ENCODE results near the gene ZNF300. TPM values are rescaled to one million over a fixed set of nuclear protein-coding genes. Genes with fewer than 3 reads are reported as not detected.

Gene ZNF300
- total and polyA plus RNA-seq, 10 of the 15 experiments (the other 5 are each of a cell fraction or from before 2014, with no cell fraction given), result 0.03 to 1.5 (median 0.16) TPM; not detected in 1

DNA sequence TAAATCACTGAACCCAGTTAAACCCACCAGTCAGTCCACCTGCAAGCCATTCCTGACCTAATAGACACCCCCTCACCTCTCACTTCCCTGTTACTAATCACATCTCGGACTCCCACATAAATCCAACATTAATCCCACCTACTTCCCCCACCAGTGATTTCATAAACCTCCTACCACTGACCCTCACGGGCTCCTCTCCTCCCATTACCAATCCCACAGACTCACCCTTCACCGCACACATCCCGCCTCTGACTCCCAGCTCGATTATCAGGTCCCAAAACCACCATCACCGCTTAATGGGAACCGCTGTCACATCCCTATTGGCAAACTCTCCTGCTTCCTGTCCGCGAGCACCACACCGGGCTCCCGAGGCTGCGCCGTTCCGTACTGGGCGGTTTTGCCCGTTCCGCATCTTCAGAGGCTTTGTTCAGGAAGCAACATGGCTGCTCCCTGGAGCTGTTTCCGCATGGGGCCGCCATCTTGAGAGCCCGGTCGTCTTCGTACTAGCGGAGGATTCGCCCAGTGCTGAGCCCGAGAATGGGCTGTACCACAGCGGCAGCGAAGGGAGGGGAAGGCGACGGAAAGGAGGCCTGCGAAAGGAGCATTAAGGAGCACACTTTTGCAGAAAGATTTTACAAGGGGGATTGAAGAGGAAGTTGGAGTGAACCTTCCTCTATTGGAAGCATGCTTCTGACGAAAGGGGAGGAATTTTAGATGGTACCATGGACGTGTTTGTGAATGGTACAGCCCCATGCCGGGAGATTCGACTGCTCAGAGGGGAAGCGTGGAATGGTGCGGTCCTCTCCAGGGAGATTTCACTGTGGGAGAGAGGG lies at the start of gene ZNF300 (continued):
- peak; percentile 98 for TF ChIP-seq MLLT1 (IDR thresholded peaks at IDR 0.05)

DNA sequence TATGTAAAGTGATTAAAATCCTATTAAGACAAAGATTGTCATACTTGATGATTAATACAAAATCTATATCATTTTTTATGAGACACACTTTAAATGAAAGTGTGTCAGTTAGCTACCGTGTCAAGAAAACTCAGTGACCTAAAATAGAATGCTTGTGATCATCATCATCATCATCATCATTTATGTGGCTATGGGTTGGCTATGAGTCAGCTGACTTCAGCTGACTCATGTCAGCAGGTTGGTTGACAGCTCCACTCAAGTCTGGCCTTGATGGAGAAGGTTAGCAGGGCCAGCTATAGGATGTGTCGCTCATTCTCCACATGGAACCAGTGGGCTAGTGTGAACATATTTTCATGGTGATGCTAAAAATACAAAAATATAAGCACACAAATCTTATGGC lies 43.8 kb upstream of the ZNF300 start:
- 17% methylated on average over 2 of the region's 2 CpGs for WGBS (ENCODE audit: insufficient coverage, insufficient replicate concordance, low lambda C conversion rate, missing lambda C conversion rate)
- Histone ChIP-seq H3K4me2 (ENCODE audit: control insufficient read depth, insufficient read depth) (no peak overlapping the region), H3K4me1 (ENCODE audit: control insufficient read depth, insufficient read depth, low read length) (no peaks in the 10 kb centered on the region), H3K9me3 (replicated peaks; ENCODE audit: control insufficient read depth, insufficient read depth, low read length) (peaks cover 8% of the 10 kb centered on the region; the same call in 1 of the 3 replicates), H4K20me1 (ENCODE audit: control insufficient read depth, insufficient read depth) (no peaks in the 10 kb centered on the region), H3K9ac (ENCODE audit: control insufficient read depth, insufficient read depth, low read length) (no peak overlapping the region), H3K27me3 (replicated peaks in 1 of 2; ENCODE audit: control insufficient read depth in 2 of 2, insufficient read depth in 2 of 2, low read length in 1 of 2) (no peaks in the 10 kb centered on the region), H3K27ac (ENCODE audit: control insufficient read depth, insufficient read depth) (no peak overlapping the region), H3K79me2 (ENCODE audit: control insufficient read depth, insufficient read depth, low read length) (no peaks in the 10 kb centered on the region), H3K4me3 (no peak overlapping the region), H3K36me3 (ENCODE audit: control insufficient read depth in 2 of 2, insufficient read depth in 2 of 2, low read length in 1 of 2) (no peaks in the 10 kb centered on the region), H2AFZ (ENCODE audit: control insufficient read depth, low read depth, low read length) (no peak overlapping the region)
- no peak for FAIRE-seq
- ChIA-PET RAD21 (ENCODE audit: unreplicated experiment) (no interaction called here), CTCF (interaction anchor here (0.6 kb wide), 1 partner anchor 53 kb away, joined by 3 read pairs; no protein-coding TSS in a partner anchor), POLR2A (no interaction called here), SMC1A (ENCODE audit: uncharacterized antibody, unreplicated experiment) (interaction anchor here (0.6 to 1.1 kb wide), 2 partner anchors 9 to 391 kb away, joined by 3 to 5 read pairs; no protein-coding TSS in a partner anchor)
- in situ Hi-C loops (cut with MboI) (no loop called here), intact Hi-C loops (cut with micrococcal nuclease; ENCODE audit: unreplicated experiment) (no loop called here)
- no peak for ATAC-seq
- no peak for TF ChIP-seq NBN (IDR thresholded peaks at IDR 0.05)
- no peak for TF ChIP-seq IRF4 (IDR thresholded peaks at IDR 0.05; ENCODE audit: low read depth, low read length)
- no peak for TF ChIP-seq KAT2A (conservative IDR thresholded peaks at IDR 0.05; ENCODE audit: control insufficient read depth, low read depth, low read length)
- TF ChIP-seq ELK1 (IDR thresholded peaks at IDR 0.05; ENCODE audit: low read depth, low read length), result no peak
- TF ChIP-seq HDAC2 (IDR thresholded peaks at IDR 0.05), result no peak
- no peak for TF ChIP-seq TBL1XR1 (IDR thresholded peaks at IDR 0.05; ENCODE audit: low read depth, low read length)
- TF ChIP-seq HDGF (IDR thresholded peaks at IDR 0.05), result no peak
- TF ChIP-seq SMARCA5 (IDR thresholded peaks at IDR 0.05), result no peak
- no peak for TF ChIP-seq CHD1 (IDR thresholded peaks at IDR 0.05; ENCODE audit: low read depth, low read length)
- no peak for TF ChIP-seq CBFB (IDR thresholded peaks at IDR 0.05; ENCODE audit: low read depth)
- no peak for TF ChIP-seq BCLAF1 (IDR thresholded peaks at IDR 0.05)
- no TSS peak for BruUV-seq (replicated peaks)
- DNase-seq (ENCODE audit: low read depth, low spot score), result no peak
